Measurements from ENCODE around the gene SCRT2. TPM values are rescaled to one million over a fixed set of nuclear protein-coding genes. Genes with fewer than 3 reads are reported as not detected.

Gene SCRT2
- total and polyA plus RNA-seq, 2 of the 8 experiments (the other 6 are each of a cell fraction or from before 2014, with no cell fraction given) = 0.12 to 0.34 TPM

DNA sequence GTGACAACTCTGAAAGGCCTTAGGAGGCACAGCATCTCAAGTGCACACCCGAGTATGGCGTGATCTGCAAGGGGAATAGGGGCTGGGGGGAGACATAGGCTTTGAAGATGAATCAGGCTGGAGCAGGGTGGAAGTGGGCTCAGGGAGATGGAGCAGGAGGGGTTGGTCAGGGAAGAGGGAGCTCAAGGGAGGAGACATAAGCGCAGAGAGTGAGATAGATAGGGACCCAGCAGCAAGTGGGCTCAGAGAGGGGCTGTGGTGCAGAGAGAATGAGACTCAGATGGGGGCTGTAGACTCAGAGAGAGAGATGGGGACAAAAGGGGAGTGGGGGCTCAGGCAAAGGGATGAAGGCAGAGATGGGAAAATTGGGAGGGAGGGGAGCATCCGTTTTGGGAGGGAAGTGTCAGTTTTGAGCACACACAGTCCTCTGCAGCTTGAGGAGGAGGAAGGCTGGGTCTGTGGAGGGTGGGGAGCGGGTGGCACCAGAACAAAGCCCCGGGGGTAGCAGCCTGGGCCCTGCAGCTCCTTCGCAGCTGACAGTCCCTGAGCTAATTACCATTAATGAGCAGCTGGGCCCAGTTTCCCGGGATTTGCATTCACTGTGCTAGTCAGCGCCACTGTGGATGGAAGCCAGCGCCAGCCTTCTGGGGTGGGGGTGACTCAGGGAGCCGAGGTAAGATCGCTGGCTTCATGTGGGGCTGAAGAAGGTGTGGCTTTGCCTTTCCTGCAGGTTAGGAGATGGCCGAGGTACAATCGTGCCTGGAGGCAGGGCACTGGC is 41.3 kb downstream of the SCRT2 start:
- DNase-seq (ENCODE audit: low read depth in 1 of 2, low spot score in 2 of 2) = no peak
- H3K27ac ChIP-seq (ENCODE audit: low read depth, low read length) = no peak overlapping the region
- H4K8ac ChIP-seq (ENCODE audit: extremely low read depth, insufficient read depth, low read length) = no peak overlapping the region
- H3K23ac ChIP-seq (ENCODE audit: insufficient read length) = no peak overlapping the region
- H3K18ac ChIP-seq (ENCODE audit: extremely low read depth, low read length) = no peak overlapping the region
- no peak overlapping the region for H3K9ac ChIP-seq (replicated peaks in 1 of 4; ENCODE audit: extremely low read depth in 1 of 4, low read depth in 3 of 4, low read length in 3 of 4)
- no peak overlapping the region for H4K5ac ChIP-seq (ENCODE audit: insufficient read length, low read depth, low read length)
- H3K14ac ChIP-seq (ENCODE audit: insufficient read length) = no peak overlapping the region
- H3K79me1 ChIP-seq (ENCODE audit: low read depth, low read length) = no peaks in the 10 kb centered on the region
- H2AK5ac ChIP-seq (ENCODE audit: low read depth, low read length) = no peak overlapping the region
- no peak overlapping the region for H3K4ac ChIP-seq (replicated peaks; ENCODE audit: insufficient read length, low read depth, low read length)
- no peaks in the 10 kb centered on the region; a peak in 1 of 7 replicates for H3K27me3 ChIP-seq (replicated peaks in 1 of 4; ENCODE audit: control insufficient read depth in 3 of 4, extremely low read depth in 1 of 4, insufficient read depth in 3 of 4, low read length in 3 of 4)
- H4K20me1 ChIP-seq (replicated peaks in 1 of 2; ENCODE audit: control insufficient read depth in 1 of 2, insufficient read depth in 2 of 2, low read length in 2 of 2) = no peaks in the 10 kb centered on the region
- WGBS, 2 experiments (ENCODE audit: extremely low coverage in 1 of 2, insufficient coverage in 1 of 2, insufficient read length in 1 of 2, insufficient replicate concordance in 2 of 2, low coverage in 1 of 2, low lambda C conversion rate in 2 of 2, missing lambda C conversion rate in 1 of 2) = 75% methylated on average over 13 of the region's 14 CpGs; no CpG with 5 or more reads in 1 of the 2 experiments
- no peaks in the 10 kb centered on the region for H3K79me2 ChIP-seq (ENCODE audit: control insufficient read depth in 1 of 2, insufficient read depth in 2 of 2, low read length in 2 of 2)
- CTCF ChIA-PET (ENCODE audit: partially characterized antibody) = interaction anchor here (1.0 to 1.1 kb wide), 4 partner anchors 22 to 105 kb away, joined by 3 to 5 read pairs (median 3); no protein-coding TSS in a partner anchor
- H2AFZ ChIP-seq (ENCODE audit: low read length) = no peak overlapping the region
- H3K4me1 ChIP-seq (replicated peaks in 1 of 4; ENCODE audit: control insufficient read depth in 3 of 4, insufficient read depth in 4 of 4, low read length in 3 of 4) = peaks cover 0 to 2% (median 0%) of the 10 kb centered on the region in 4 experiments; a peak in 1 of 7 replicates
- POLR2A ChIA-PET (ENCODE audit: partially characterized antibody) = no interaction called here
- 0 out of 2 replicates have a peak overlapping the region, but pooled peaks have one; percentile 39 for H2BK12ac ChIP-seq (ENCODE audit: low read depth, low read length)
- H3K4me2 ChIP-seq (ENCODE audit: insufficient read depth in 1 of 2, low read depth in 2 of 2, low read length in 2 of 2) = no peak overlapping the region
- no peak for FAIRE-seq
- H2BK15ac ChIP-seq (ENCODE audit: low read length) = peak overlapping the region; percentile 14; the same call in 1 of the 2 replicates
- no peak overlapping the region for H2BK120ac ChIP-seq (replicated peaks; ENCODE audit: low read depth, low read length)
- no peaks in the 10 kb centered on the region for H3K9me3 ChIP-seq (ENCODE audit: insufficient read depth in 2 of 2, low read depth in 1 of 2, low read length in 1 of 2)
- no peaks in the 10 kb centered on the region for H3K36me3 ChIP-seq (ENCODE audit: control insufficient read depth in 2 of 4, insufficient read depth in 4 of 4, low read length in 3 of 4)
- H2BK20ac ChIP-seq (ENCODE audit: low read length) = no peak overlapping the region
- no peak overlapping the region for H2BK5ac ChIP-seq (ENCODE audit: low read depth, low read length)
- peak overlapping the region; percentile 73 for H4K91ac ChIP-seq (replicated peaks; ENCODE audit: insufficient read length, low read length)
- H3K4me3 ChIP-seq (ENCODE audit: extremely low read depth in 1 of 4, insufficient read depth in 2 of 4, low read depth in 3 of 4, low read length in 4 of 4) = no peak overlapping the region
- no peaks in the 10 kb centered on the region for H3K23me2 ChIP-seq (ENCODE audit: low read depth, low read length)
- no peak overlapping the region for H3K56ac ChIP-seq (replicated peaks; ENCODE audit: insufficient read length, low read depth, low read length)
- TF ChIP-seq, protein P1, sequence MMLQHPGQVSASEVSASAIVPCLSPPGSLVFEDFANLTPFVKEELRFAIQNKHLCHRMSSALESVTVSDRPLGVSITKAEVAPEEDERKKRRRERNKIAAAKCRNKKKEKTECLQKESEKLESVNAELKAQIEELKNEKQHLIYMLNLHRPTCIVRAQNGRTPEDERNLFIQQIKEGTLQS (IDR thresholded peaks at IDR 0.05; ENCODE audit: insufficient read depth, low read depth, low read length) = no peak
- TF ChIP-seq JUN (IDR thresholded peaks at IDR 0.05; ENCODE audit: low read depth, low read length) (no peak), POLR2A (IDR thresholded peaks at IDR 0.05; ENCODE audit: control extremely low read depth in 1 of 2, low read depth in 2 of 2, low read length in 2 of 2) (no peak), KDM1A (IDR thresholded peaks at IDR 0.05; ENCODE audit: borderline replicate concordance, low read length) (no peak), SIRT6 (IDR thresholded peaks at IDR 0.05; ENCODE audit: low read length) (no peak), KDM5A (IDR thresholded peaks at IDR 0.05; ENCODE audit: low read length) (no peak), ZNF274 (IDR thresholded peaks at IDR 0.05; ENCODE audit: borderline replicate concordance, extremely low read depth, low read length) (no peak), SP2 (IDR thresholded peaks at IDR 0.05; ENCODE audit: low read length) (no peak), SP1 (IDR thresholded peaks at IDR 0.05; ENCODE audit: low read depth, low read length) (no peak), SIX5 (IDR thresholded peaks at IDR 0.05; ENCODE audit: low read depth, low read length) (no peak), TBP (IDR thresholded peaks at IDR 0.05; ENCODE audit: low read depth, low read length) (no peak)
- TF ChIP-seq, protein P2, sequence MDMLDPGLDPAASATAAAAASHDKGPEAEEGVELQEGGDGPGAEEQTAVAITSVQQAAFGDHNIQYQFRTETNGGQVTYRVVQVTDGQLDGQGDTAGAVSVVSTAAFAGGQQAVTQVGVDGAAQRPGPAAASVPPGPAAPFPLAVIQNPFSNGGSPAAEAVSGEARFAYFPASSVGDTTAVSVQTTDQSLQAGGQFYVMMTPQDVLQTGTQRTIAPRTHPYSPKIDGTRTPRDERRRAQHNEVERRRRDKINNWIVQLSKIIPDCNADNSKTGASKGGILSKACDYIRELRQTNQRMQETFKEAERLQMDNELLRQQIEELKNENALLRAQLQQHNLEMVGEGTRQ (IDR thresholded peaks at IDR 0.05; ENCODE audit: low read length) = no peak
